ENCODE data around the gene USP31. TPM values are rescaled to one million over a fixed set of nuclear protein-coding genes. Genes with fewer than 3 reads are reported as not detected.

USP31 gene
- total RNA-seq, 2 experiments from 2014 or later = 1.6 to 1.7 TPM

DNA sequence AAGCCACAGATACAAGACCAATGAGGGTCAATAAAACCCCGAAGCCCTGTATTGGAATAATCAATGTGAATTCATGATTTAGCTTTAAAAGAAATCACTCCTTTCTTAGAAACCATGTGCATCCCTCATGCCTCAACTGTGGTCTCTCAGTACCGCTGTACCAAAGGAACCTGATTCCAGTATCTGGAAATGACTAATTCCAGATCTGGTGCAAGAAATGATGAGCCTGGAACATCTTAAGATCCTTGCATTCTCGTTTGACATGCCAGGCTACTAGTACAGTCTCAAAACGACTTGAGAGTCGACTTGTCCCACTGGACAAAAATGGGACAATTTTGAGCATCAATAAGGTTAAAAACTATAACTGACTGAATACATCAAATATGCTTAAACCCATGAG, 21.2 kb downstream of the USP31 start:
- no peaks in the 10 kb centered on the region for H3K4me1 ChIP-seq (ENCODE audit: insufficient read depth, low read length)
- Mint-ChIP-seq H3K4me3 (no peak overlapping the region), H3K9me3 (no peaks in the 10 kb centered on the region), H3K27ac (no peak overlapping the region), H3K4me1 (ENCODE audit: low read depth) (peaks cover 6% of the 10 kb centered on the region), H3K27me3 (no peaks in the 10 kb centered on the region), H3K36me3 (ENCODE audit: low read depth) (no peaks in the 10 kb centered on the region)
- DNase-seq = no peak
- no peak overlapping the region for H3K27ac ChIP-seq (ENCODE audit: low read depth in 1 of 2, low read length in 2 of 2)
- POLR2A ChIA-PET = no interaction called here
- H3K36me3 ChIP-seq (ENCODE audit: insufficient read depth, low read length) = no peaks in the 10 kb centered on the region
- intact Hi-C loops (cut with DNase I, micrococcal nuclease) = no loop called here
- no peak overlapping the region for H3K4me3 ChIP-seq (ENCODE audit: low read length)
- no peak for ATAC-seq (ENCODE audit: poor library complexity)
- H3K9me3 ChIP-seq (ENCODE audit: control insufficient read depth in 1 of 2, insufficient read depth in 1 of 2, low read length in 2 of 2) = no peaks in the 10 kb centered on the region
- CTCF ChIA-PET = no interaction called here
- TF ChIP-seq, protein P1, sequence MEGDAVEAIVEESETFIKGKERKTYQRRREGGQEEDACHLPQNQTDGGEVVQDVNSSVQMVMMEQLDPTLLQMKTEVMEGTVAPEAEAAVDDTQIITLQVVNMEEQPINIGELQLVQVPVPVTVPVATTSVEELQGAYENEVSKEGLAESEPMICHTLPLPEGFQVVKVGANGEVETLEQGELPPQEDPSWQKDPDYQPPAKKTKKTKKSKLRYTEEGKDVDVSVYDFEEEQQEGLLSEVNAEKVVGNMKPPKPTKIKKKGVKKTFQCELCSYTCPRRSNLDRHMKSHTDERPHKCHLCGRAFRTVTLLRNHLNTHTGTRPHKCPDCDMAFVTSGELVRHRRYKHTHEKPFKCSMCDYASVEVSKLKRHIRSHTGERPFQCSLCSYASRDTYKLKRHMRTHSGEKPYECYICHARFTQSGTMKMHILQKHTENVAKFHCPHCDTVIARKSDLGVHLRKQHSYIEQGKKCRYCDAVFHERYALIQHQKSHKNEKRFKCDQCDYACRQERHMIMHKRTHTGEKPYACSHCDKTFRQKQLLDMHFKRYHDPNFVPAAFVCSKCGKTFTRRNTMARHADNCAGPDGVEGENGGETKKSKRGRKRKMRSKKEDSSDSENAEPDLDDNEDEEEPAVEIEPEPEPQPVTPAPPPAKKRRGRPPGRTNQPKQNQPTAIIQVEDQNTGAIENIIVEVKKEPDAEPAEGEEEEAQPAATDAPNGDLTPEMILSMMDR (IDR thresholded peaks at IDR 0.05) = no peak
- no peaks in the 10 kb centered on the region for H3K27me3 ChIP-seq (ENCODE audit: control insufficient read depth in 1 of 2, insufficient read depth in 2 of 2, low read length in 2 of 2)

- Mint-ChIP-seq H3K4me3 (no peak overlapping the region), H3K27ac (no peak overlapping the region), H3K9me3 (no peaks in the 10 kb centered on the region), H3K36me3 (ENCODE audit: low read depth) (no peaks in the 10 kb centered on the region), H3K4me1 (ENCODE audit: low read depth) (no peaks in the 10 kb centered on the region), H3K27me3 (no peaks in the 10 kb centered on the region)
- ATAC-seq (ENCODE audit: poor library complexity) (no peak), DNase-seq (no peak)
- Histone ChIP-seq H3K4me3 (ENCODE audit: low read length) (no peak overlapping the region), H3K27me3 (ENCODE audit: control insufficient read depth in 1 of 2, insufficient read depth in 2 of 2, low read length in 2 of 2) (no peaks in the 10 kb centered on the region), H3K4me1 (ENCODE audit: insufficient read depth, low read length) (no peaks in the 10 kb centered on the region), H3K9me3 (ENCODE audit: control insufficient read depth in 1 of 2, insufficient read depth in 1 of 2, low read length in 2 of 2) (no peaks in the 10 kb centered on the region), H3K27ac (ENCODE audit: low read depth in 1 of 2, low read length in 2 of 2) (no peak overlapping the region), H3K36me3 (ENCODE audit: insufficient read depth, low read length) (no peaks in the 10 kb centered on the region)
- POLR2A ChIA-PET = no interaction called here
- TF ChIP-seq, protein P1 (IDR thresholded peaks at IDR 0.05) = no peak
- intact Hi-C loops (cut with DNase I, micrococcal nuclease) = no loop called here
- CTCF ChIA-PET = no interaction called here
These were observed 24.0 kb downstream of the USP31 start for GRCh38 chr16:23125277-23125676.

- Mint-ChIP-seq H3K27ac (no peak overlapping the region), H3K9me3 (no peaks in the 10 kb centered on the region), H3K4me3 (no peak overlapping the region), H3K36me3 (ENCODE audit: low read depth) (no peaks in the 10 kb centered on the region), H3K4me1 (ENCODE audit: low read depth) (no peaks in the 10 kb centered on the region), H3K27me3 (no peaks in the 10 kb centered on the region)
- Histone ChIP-seq H3K36me3 (ENCODE audit: insufficient read depth, low read length) (no peaks in the 10 kb centered on the region), H3K9me3 (ENCODE audit: control insufficient read depth in 1 of 2, insufficient read depth in 1 of 2, low read length in 2 of 2) (no peaks in the 10 kb centered on the region), H3K27me3 (ENCODE audit: control insufficient read depth in 1 of 2, insufficient read depth in 2 of 2, low read length in 2 of 2) (no peaks in the 10 kb centered on the region), H3K4me1 (ENCODE audit: insufficient read depth, low read length) (no peaks in the 10 kb centered on the region), H3K4me3 (ENCODE audit: low read length) (no peak overlapping the region), H3K27ac (ENCODE audit: low read depth in 1 of 2, low read length in 2 of 2) (no peak overlapping the region)
- POLR2A ChIA-PET = no interaction called here
- CTCF ChIA-PET = no interaction called here
- DNase-seq (no peak), ATAC-seq (ENCODE audit: poor library complexity) (no peak)
- TF ChIP-seq, protein P1 (IDR thresholded peaks at IDR 0.05) = no peak
- intact Hi-C loops (cut with DNase I, micrococcal nuclease) = no loop called here
These were observed 24.9 kb downstream of the USP31 start for GRCh38 chr16:23124315-23124714.

Data from CD4-positive, alpha-beta T cell (primary cell).